Epidermal melanocyte (primary cell): ENCODE measurements around the gene RHBDD3.

ENCODE experiments used
- DNase-seq: peaks from one replicate; pipeline ENCODE4 v3.0.0; 2011; ENCODE audit warnings: low spot score; ENCODE audit not compliant: insufficient read length

Gene RHBDD3

GRCh38 chr22:29218758-29219408 lies 48.9 kb downstream of the RHBDD3 start:
- DNase-seq: no peak

- DNase-seq: no peak
These were observed 49.7 kb downstream of the RHBDD3 start for GRCh38 chr22:29217827-29218757.

- DNase-seq: no peak
These were observed 50.7 kb downstream of the RHBDD3 start for GRCh38 chr22:29216873-29217666.

GRCh38 chr22:29216011-29216872 lies 51.5 kb downstream of the RHBDD3 start:
- no peak for DNase-seq

GRCh38 chr22:29215012-29215860 lies 52.5 kb downstream of the RHBDD3 start:
- DNase-seq: no peak

GRCh38 chr22:29214232-29214631 lies 53.5 kb downstream of the RHBDD3 start:
- DNase-seq: no peak

GRCh38 chr22:29213493-29213892 lies 54.3 kb downstream of the RHBDD3 start:
- DNase-seq: no peak

- no peak for DNase-seq
These were observed 55.0 kb downstream of the RHBDD3 start for GRCh38 chr22:29212743-29213142.

- DNase-seq: no peak
These were observed 56.3 kb downstream of the RHBDD3 start for GRCh38 chr22:29211466-29211865.

- DNase-seq: no peak
These were observed 56.7 kb downstream of the RHBDD3 start for GRCh38 chr22:29211066-29211465.
